Hippocampal formation (tissue), 2 donors: ENCODE results near the gene SORCS1.

Source experiments
- DNase-seq, 2 donors: peaks; one replicate each; lab custom pipeline; 2025; lab: John Stamatoyannopoulos, UW

The SORCS1 gene

GRCh38 chr10:106661767-106662140, 502.8 kb downstream of the SORCS1 start:
- DNase-seq, result no peak

- DNase-seq, result no peak
Measured at GRCh38 chr10:106661133-106661766, 503.3 kb downstream of the SORCS1 start.

- no peak for DNase-seq
Measured at GRCh38 chr10:106660550-106660949, 504.0 kb downstream of the SORCS1 start.

GRCh38 chr10:106655636-106656035, 508.9 kb downstream of the SORCS1 start:
- no peak for DNase-seq

GRCh38 chr10:106655165-106655564, 509.3 kb downstream of the SORCS1 start:
- no peak for DNase-seq

- DNase-seq, result no peak
Measured at GRCh38 chr10:106652279-106652678, 512.2 kb downstream of the SORCS1 start.

GRCh38 chr10:106648534-106649481, 515.7 kb downstream of the SORCS1 start:
- DNase-seq, result no peak

- no peak for DNase-seq
Measured at GRCh38 chr10:106643473-106643872, 521.0 kb downstream of the SORCS1 start.

- no peak for DNase-seq
Measured at GRCh38 chr10:106637873-106638272, 526.6 kb downstream of the SORCS1 start.

- DNase-seq, result no peak
Measured at GRCh38 chr10:106636766-106637491, 527.6 kb downstream of the SORCS1 start.

GRCh38 chr10:106635947-106636346, 528.6 kb downstream of the SORCS1 start:
- DNase-seq, result no peak

GRCh38 chr10:106631016-106631702, 533.3 kb downstream of the SORCS1 start:
- DNase-seq, result no peak

GRCh38 chr10:106626371-106626770, 538.1 kb downstream of the SORCS1 start:
- no peak for DNase-seq

- no peak for DNase-seq
Measured at GRCh38 chr10:106625751-106626150, 538.8 kb downstream of the SORCS1 start.

GRCh38 chr10:106619346-106619745, 545.2 kb downstream of the SORCS1 start:
- no peak for DNase-seq

- DNase-seq, result no peak
Measured at GRCh38 chr10:106618646-106619045, 545.9 kb downstream of the SORCS1 start.

GRCh38 chr10:106615081-106615480, 549.4 kb downstream of the SORCS1 start:
- DNase-seq, result no peak

GRCh38 chr10:106614293-106614692, 550.2 kb downstream of the SORCS1 start:
- DNase-seq, result no peak

GRCh38 chr10:106612381-106612780, 552.1 kb downstream of the SORCS1 start:
- DNase-seq, result no peak

GRCh38 chr10:106609470-106610266, 554.8 kb downstream of the SORCS1 start:
- DNase-seq, result no peak

- DNase-seq, result no peak
Measured at GRCh38 chr10:106608066-106608465, 556.4 kb downstream of the SORCS1 start.
